K562 (cell line): ENCODE results near the gene PLPP7. TPM values are rescaled to one million over a fixed set of nuclear protein-coding genes. Genes with fewer than 3 reads are reported as not detected.

ENCODE experiments used
- JUN ChIP-seq, 2 experiments: sonication (generic) in 1 of 2; formaldehyde crosslinking in 1 of 2; IDR thresholded peaks; 2 replicates each; pipeline versions ENCODE4 v1.6.1 to v1.8.0; 2012 to 2022; ENCODE audit warnings: borderline replicate concordance in 2 of 2, mild to moderate bottlenecking in 2 of 2, improper control_type of control experiment in 1 of 2, low read depth in 1 of 2, low read length in 1 of 2, missing genetic modification reagents in 1 of 2
- PCBP1 ChIP-seq: fragments of 200-400 bp; formaldehyde crosslinking; IDR thresholded peaks from 2 replicates; pipeline ENCODE4 v1.6.1; 2018; ENCODE audit warnings: mild to moderate bottlenecking, low read depth, low read length; ENCODE audit not compliant: poor library complexity, severe bottlenecking
- PHF21A ChIP-seq: fragments of 450-650 bp; IDR thresholded peaks from 2 replicates; pipeline ENCODE4 v1.6.1; 2017; ENCODE audit warnings: low read depth, borderline replicate concordance
- polyA plus RNA-seq, 8 experiments: library from polyadenylated mRNA; depleted of rRNA in 4 of 8; stranded (reverse) in 5 of 8; unstranded in 3 of 8; fragments of >200 nt; fragmentation: Nextera tagmentation in 2 of 8; fragmentation: Illumina TruSeq in 1 of 8; extraction: Ambion mirVana in 2 of 8; extraction: Trizol in 1 of 8; gene quantifications; 2 replicates each; pipeline versions ENCODE4 v1.2.1 to v1.2.3, GENCODE V29; 2011 to 2014; ENCODE audit warnings: inconsistent platforms in 1 of 8, missing spikeins in 1 of 8
- total RNA-seq, 7 experiments: library from RNA; depleted of rRNA in 6 of 7; stranded (reverse); fragments of >200 nt in 6 of 7; fragmentation: Illumina TruSeq in 2 of 7; extraction: Trizol in 2 of 7; gene quantifications; 2 replicates each; pipeline versions ENCODE4 v1.2.1 to v1.2.3, GENCODE V29; 2011 to 2021; ENCODE audit warnings: low replicate concordance in 1 of 7
- TF ChIP-seq, protein P1 (sequence below), 2 experiments: fragments of 450-650 bp; IDR thresholded peaks; 2 replicates each; pipeline ENCODE4 v1.6.1; 2016; ENCODE audit warnings: mild to moderate bottlenecking in 2 of 2, borderline replicate concordance in 1 of 2, low read depth in 1 of 2, moderate library complexity in 1 of 2

The PLPP7 gene
- total and polyA plus RNA-seq, 9 of the 15 experiments (the other 6 are each of a cell fraction or from before 2014, with no cell fraction given) = 0.09 to 0.93 (median 0.18) TPM; not detected in 4

DNA sequence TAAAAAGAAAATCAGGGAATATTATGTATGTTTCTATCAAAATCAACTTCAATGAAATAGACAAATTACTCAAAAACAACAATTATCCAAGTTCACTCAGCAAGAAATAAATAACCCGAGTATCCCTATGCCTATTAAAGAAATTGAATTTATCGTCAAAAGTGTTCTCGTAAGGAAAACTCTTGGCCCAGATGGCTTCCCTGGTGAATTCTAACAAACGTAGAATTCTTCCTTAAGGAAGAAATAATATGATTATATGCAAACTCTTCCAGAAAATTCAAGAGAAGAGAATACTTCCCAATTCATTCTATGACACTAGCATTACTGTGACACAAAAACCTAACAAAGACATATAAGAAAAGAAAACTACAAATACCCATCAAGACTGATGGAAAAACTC lies 42.9 kb upstream of the PLPP7 start (continued):
- TF ChIP-seq PHF21A = no peak
- TF ChIP-seq, protein P1, sequence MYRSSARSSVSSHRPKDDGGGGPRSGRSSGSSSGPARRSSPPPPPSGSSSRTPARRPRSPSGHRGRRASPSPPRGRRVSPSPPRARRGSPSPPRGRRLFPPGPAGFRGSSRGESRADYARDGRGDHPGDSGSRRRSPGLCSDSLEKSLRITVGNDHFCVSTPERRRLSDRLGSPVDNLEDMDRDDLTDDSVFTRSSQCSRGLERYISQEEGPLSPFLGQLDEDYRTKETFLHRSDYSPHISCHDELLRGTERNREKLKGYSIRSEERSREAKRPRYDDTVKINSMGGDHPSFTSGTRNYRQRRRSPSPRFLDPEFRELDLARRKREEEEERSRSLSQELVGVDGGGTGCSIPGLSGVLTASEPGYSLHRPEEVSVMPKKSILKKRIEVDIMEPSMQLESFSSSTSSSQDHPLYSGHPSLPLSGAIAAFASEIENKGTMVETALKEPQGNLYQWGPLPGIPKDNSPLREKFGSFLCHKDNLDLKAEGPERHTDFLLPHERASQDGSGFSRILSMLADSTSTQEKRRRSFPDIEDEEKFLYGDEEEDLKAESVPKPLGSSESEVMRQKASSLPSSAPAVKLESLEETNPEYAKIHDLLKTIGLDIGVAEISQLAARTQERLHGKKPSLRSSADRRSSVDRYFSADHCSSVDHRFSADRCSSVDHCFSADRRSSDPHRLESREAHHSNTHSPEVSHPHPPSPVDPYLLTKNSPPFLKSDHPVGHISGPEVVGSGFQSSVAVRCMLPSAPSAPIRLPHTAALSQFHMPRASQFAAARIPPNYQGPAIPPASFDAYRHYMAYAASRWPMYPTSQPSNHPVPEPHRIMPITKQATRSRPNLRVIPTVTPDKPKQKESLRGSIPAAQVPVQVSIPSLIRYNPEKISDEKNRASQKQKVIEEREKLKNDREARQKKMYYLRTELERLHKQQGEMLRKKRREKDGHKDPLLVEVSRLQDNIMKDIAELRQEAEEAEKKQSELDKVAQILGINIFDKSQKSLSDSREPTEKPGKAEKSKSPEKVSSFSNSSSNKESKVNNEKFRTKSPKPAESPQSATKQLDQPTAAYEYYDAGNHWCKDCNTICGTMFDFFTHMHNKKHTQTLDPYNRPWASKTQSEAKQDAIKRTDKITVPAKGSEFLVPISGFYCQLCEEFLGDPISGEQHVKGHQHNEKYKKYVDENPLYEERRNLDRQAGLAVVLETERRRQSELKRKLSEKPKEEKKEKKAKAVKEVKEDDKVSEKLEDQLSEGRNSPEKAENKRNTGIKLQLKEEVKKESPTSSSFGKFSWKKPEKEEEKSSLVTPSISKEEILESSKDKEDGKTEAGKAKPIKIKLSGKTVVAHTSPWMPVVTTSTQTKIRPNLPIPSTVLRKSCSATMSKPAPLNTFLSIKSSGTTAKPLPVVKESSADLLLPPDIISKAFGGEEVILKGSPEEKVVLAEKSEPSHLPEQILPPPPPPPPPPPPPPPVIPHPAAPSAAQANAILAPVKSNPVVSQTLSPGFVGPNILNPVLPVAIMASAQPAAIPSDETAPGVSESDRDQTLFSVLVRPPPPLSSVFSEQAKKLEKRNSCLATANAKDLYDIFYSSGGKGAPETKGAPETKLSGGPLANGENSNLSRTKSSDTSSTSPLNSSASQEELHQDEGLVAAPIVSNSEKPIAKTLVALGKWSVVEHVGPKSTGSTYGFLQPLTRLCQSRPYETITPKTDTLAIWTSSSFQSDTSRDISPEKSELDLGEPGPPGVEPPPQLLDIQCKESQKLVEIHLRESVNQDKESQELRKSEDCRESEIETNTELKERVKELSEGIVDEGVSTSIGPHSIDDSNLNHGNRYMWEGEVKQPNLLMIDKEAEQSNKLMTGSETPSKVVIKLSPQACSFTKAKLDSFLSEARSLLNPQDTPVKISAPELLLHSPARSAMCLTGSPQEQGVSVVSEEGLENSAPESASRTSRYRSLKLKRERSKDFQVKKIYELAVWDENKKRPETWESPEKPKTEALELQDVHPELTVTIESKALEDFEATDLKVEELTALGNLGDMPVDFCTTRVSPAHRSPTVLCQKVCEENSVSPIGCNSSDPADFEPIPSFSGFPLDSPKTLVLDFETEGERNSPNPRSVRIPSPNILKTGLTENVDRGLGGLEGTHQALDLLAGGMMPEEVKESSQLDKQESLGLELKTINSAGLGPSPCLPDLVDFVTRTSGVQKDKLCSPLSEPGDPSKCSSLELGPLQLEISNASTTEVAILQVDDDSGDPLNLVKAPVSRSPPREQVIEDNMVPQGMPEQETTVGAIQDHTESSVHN (IDR thresholded peaks at IDR 0.05; ENCODE audit: borderline replicate concordance in 1 of 2, low read depth in 1 of 2) = no peak
- no peak for TF ChIP-seq PCBP1
- no peak for TF ChIP-seq JUN (IDR thresholded peaks at IDR 0.05; ENCODE audit: borderline replicate concordance, low read depth, low read length)
- TF ChIP-seq JUN (CRISPR knock-in tag; IDR thresholded peaks at IDR 0.05; ENCODE audit: borderline replicate concordance) = no peak
